ELR (cell line): ENCODE data around the gene PRELP.
"Not testable (repeated sequence)": the region's sequence is repeated elsewhere in the genome, so short reads cannot be mapped to it uniquely, and the experiment has no call there.

Experiments used
- DNase-seq: peaks from one replicate; pipeline ENCODE4 v3.0.0-alpha.2; 2015; ENCODE audit warnings: low read depth

Gene PRELP

DNA sequence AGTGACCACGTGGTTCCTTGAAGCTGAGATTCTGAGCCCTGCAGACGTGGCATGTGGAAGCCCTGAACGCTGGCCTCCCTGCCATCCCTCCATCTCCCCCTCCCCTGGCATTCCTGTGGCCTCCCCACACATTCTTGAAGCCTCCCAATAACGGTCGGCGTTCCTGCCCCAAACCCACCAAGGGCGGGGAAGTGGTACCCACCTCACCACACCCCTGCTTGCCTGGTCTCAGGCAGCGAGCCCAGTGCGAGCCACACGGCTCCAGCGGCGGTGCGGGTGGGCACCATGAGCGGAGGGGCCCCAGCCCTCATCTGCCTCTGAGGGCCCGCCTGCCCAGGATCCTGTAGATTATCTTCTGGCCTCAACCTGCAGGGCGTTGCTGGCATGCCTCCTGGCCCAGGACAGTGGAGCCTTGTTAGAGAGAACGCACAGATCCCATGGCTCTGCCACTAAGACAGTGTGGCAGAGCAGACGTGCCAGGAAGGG lies 20.6 kb upstream of the PRELP start:
- no peak for DNase-seq

DNA sequence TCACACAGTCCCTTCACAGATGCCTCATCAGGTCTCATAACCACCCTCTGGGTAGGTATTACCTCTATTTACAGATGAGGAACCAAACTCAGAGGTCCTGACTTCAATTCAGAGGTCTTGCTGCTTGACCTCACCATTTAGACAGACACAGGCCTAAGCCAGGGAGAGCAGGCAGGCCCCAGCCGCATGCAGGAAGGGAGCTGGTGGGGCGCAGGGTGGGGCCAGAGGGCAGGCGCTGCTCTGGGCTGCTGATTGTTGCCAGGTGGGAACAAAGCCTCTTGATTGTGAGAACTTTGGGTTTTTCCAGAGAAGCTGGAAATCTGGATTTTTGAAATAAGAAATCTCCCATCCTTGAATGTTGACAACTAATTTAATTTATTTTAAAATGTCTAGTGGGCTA lies 19.9 kb upstream of the PRELP start:
- no peak for DNase-seq

DNA sequence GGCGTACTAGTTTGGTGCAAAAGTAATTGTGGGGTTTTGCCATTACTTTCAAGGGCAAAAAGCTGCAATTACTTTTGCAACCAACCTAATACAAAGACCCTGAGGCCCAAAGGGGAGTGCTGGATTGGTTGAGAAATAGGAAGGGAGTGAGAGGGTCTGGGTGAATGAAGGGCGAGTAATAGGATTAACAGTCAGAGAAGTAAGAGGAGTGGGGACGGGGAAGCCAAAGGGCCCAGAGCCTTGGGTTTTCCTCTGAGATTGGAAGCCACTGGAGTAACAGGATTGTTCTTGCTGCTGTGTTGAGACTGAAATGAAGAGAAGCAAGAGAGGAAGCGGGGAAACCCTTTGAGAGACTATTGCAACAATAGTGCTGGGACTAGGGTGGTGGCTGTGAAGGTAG lies 19.0 kb upstream of the PRELP start:
- DNase-seq, result no peak

DNA sequence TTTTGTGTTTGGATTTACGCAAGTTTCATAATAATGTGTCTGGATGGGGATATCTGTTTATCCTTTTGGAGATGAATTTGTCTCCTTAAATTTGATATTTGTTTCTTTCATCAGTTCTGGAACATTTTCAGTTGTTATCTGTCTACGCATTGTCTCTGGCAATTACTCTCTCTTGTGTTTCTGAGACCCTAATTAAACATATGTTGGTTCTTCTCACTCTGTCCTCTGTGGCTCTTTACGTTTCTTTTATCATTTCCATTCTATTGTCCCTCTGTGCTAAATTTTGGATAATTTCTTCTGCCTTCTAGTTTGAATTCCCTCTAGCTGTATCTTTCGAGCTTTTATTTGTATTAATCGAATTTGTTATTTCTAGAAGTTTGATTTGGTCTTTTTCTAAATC lies 17.5 kb upstream of the PRELP start:
- DNase-seq, result no peak

DNA sequence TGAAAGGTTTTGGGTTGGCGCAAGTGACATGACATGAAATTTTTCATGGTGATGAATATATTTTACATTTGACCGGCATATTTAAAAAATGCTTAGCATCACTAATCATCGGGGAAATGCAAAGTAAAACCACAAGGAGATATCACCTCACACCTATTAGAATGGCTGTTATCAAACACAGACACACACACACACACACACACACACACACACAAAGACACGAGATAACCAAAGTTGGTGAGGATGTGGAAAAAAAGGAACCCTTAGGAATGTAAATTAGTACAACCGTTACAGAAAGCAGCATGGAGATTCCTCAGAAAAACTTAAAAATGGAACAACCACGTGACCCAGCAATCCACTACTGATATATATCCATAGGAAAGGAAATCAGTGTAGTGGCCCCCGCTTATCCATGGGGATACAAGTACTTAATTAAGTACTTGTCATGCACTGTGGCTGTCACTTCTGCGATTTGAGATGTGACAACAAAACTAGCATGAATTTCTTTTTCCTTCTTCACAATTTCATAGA lies 15.9 kb upstream of the PRELP start:
- no peak for DNase-seq

DNA sequence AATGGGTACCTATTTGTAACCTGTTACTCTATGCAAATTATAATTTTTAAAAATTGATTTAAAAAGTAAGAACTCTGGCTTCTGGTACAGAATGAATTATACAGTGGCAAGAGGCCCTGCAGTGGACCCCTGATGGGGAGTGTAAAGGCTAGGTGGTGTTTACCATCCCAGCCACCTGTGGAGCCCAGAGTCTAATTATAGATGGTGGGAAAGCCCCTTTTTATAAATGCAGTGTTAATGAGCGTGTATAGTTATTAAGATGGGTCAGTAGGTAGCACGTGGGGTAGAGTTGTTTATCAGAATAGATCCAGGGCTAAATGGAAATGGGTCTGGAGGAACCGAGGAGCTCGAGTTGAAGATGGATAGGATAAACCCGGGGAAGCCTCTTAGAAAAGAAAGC lies 13.9 kb upstream of the PRELP start:
- DNase-seq, result no peak

DNA sequence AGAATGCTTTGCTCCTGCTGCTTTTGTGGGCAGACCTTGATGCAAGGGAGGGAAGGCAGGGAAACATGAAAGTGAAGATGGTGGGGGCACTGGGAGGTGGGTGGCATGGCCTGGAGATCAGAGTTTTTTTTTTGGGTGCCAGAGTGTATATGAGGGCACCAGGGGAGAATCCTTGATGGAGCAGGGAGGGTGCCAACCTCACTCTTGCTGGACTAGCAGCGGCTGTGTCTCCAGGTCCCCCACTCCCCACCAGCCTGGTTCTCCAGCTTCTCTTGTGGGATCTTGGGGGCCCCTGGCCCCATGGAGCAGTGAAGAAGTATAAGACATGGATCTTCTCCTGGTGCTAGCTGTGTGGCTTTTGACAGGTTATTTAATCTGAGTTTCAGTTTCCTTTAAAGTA lies 13.5 kb upstream of the PRELP start:
- DNase-seq, result no peak

DNA sequence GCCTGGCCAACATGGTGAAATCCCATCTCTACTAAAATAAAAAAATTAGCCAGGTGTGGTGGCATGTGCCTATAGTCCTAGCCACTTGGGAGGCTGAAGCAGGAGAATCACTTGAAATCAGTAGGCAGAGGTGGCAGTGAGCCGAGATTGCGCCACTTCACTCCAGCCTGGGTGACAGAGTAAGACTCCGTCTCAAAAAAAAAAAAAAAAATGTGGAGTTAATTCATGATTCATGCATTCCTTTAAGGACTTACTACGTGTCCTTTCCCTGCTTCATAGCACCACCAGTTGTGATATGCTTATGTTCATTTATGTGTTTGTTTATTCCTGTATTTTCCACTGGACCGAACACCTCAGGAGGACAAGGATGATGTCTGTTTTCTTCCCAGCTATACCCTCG lies 12.7 kb upstream of the PRELP start:
- DNase-seq, result peak; percentile 82

DNA sequence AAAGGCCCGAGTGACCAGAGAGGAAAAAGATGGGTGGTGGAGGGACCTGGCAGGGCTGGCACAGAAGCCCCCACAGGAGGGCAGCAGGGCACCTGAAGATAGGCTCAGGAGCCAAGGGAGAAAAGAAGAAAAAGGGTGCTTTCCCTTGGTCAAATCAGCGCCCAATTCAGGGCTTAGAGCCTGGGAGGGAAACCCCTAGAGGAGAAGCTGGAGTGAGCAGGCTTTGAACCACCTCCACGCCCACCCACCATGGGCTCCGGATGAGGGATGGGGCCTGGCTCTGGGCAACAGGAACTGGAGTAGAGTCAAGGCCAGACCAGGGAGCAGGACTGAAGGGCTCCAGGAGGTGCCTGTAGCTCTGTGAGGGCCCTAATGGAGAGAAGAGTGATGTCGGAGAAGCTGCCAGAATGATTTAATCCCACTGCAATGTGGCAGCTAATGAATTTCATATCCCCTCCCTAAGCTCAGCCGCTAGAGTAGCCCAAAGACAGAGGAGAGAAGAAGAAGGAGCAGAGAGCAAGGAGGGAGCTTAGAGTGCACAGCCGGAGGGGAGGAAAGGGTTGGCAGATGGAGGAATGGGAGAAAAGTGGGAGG lies 12.0 kb upstream of the PRELP start:
- DNase-seq, result peak; percentile 24

DNA sequence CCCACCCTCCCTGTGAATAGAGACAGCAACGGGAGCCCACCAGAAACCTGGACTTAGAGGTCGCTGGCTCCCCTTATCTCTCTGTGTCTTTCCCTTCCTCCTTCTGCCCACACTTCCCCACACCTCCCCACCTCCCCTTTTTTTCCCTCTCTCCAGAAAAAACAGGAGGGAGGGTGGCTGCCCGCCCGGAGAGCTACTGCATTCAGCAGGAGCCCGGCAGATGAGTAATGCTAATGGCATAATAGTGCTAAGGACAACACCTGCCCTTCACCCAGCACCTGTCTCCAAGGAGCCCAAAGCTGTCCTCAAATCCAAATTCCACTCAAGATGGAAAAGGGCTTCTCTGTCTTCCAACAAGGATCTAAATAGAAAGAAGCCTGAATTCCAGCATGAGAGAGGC lies 11.4 kb upstream of the PRELP start:
- DNase-seq, result no peak

DNA sequence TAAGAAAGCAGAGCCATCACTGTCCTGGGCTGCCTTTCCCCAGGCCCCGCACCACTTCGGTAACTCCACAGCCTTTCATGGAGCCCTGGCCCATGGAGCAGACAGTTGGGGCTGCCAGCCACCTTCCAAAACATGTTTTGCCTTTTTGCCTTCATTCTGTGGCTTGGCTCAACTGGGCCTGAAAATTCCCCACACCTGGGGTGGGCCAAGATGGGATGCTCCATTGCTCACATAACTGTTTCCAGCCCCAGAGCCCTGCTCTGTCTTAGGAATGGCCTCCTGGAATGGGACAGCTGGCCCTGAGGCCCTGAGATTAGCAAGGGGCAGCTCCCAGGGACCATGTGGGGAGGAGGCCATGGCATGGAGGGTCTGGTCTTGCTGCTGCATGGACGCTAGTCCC lies 10.9 kb upstream of the PRELP start:
- DNase-seq, result no peak

DNA sequence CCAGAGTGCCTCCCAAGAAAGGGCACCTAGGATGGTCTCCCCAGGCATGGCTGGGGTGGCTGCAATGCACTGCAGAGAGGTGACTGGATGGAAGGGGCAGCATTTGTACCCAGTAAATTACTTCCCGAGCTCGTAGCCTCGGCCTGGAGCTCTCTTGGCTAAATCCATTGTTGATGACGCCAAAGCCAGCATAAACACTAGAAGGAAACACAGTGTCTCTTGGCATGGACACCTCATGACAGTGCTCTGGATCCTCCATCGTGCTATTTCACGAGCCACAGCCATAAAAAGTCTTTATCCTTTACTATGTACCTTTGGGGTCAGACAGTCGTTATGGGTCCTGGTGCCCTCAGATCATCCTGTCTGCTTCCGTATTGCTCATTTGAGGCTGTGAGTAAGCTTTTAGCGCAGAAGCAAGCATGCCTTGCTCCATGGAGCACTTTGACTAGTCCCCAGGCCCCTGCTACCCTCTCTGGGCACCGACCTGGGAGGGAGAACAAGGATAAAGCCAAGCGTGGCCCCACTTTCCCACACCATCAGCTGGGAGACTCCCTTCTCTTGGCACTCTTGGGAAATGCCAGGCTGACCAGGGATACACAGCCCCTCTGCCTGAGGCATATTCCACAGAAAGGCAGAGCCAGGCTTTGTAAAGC lies 10.3 kb upstream of the PRELP start:
- DNase-seq, result no peak

DNA sequence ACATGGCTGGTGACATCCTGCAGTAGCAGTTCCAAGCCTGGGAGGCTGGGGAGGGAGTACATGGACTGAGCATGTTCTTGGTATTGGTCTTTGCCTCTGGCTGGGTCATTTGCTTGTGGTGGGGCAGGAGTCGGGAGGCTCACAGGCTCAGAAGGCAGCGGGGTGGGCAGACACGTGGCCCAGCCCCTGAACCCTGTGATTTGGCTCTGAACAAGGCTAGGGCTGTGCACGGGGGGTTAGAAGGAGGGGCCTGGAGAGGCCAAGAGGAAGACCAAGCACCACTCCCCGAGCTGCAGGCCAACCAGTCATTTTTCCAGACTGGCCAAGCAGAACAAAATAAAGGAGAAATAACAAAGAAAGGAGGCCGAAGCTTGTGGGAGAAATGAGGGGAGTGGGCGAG lies 9.7 kb upstream of the PRELP start:
- DNase-seq, result no peak

DNA sequence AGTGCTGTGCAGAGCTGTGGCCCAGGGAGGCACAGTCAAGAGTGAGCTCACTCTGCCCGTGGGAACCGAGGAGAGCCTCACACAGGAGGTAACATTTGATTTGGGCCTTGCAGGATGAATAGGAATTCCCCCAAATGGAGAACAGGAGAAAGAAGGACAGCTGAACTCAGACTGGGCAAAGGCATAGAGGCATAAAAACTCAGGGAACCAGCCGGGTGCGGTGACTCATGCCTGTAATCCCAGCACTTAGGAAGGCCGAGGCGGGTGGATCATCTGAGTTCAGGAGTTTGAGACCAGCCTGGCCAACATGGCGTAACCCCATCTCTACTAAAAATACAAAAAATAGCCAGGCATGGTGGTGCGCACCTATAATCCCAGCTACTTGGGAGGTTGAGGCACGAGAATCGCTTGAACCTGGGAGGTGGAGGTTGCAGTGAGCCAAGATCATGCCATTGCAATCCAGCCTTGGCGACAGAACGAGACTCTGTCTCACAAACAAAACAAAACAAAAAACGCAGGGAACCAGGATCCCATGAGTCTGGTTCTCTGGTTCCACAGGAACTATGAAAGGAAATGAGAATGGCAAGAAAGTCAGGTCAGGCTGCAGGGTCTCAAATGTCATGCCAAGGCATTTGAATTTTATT lies 8.6 kb upstream of the PRELP start:
- DNase-seq, result not testable (repeated sequence)

DNA sequence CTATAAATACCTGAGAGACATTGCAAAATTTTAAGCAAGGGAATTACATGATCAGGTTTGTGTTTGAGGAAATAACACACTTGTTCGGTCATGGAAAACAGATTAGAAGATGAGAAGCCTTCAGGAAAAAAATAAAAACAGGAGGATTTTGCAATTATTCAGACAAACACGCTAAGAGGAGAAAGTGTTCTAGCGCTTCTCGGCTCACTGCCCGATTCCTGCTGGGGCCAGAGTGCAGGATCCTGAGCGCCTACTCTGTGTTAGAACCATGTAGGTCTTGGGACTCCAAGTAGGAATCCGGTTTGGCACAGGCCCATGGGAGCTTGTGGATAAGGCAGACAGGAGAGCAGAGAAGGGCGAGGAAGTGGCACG lies 8.1 kb upstream of the PRELP start:
- no peak for DNase-seq

DNA sequence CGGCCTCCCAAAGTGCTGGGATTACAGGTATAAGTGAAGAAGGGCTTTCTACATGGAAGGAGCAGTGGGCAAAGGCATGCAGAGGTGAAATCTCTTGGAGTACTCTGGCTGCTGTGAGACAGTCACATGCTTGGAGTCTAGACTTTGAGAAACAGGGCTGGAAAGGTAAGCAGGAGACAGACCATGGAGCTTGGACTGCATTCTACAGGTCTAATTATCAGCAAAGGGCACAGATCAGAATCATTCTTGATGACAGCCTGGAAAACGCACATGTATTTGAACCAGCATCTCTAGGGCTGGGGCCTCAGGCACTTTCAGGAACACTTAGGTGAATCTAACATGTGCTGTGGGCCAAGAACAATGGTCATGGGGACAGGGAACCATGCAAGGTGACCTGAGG lies 7.3 kb upstream of the PRELP start:
- no peak for DNase-seq

DNA sequence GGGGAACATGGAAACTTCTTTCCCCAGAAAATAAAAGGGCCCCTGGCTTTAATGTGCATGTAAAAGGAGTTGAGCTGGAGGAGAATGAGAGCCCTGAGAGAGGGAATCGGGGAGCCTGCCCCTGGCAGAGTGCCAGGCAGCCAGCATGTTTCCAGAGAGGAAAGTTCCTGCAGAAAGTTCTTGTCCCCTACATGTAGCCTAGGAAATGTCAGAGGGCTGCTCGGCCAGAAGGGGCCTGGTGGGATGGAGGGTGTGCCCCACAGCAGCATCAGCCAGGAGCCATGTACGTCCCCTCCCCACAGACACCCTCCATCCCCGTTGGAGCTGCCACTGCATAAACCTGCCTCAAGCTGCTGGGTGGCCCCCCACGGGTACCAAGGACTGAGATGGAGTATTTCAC lies 5.4 kb upstream of the PRELP start:
- no peak for DNase-seq

DNA sequence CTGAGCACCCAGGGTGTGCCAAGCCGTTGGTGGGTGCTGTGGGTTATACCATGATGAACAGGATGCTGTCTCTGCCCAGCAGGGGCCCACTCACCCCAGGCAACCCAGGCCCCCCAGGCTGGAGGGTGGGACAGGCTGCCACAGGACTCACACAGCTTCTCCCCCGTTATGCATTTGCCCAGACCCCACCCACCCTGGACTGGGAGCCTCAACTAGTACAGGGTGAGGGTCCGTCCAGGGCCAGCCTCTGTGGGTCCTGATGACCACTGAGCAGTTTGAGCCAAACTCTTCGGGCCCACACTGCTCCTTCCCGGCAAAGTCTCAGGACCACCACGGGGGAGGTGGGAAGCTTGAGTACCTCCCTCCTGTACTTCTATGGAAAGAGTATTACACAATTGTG lies 3.8 kb upstream of the PRELP start:
- DNase-seq, result no peak

DNA sequence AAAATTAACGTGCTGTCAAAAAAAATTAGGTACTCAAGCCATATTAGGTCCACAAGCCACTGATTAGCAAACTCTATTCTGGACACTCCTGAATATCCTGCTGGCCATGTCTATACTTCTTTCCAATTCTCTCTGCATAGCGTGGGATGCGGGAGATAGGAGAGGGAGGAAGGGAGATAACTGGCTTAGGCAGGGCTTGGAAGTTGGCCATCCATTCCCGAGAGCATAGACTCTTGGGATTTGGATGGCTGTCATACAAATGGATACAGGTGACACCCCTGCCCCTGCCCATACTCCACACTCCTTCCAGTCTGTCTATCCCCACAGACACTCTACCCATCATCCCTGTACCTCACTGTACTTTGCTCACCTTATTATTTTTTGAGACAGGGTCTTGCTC lies 2.3 kb upstream of the PRELP start:
- no peak for DNase-seq

DNA sequence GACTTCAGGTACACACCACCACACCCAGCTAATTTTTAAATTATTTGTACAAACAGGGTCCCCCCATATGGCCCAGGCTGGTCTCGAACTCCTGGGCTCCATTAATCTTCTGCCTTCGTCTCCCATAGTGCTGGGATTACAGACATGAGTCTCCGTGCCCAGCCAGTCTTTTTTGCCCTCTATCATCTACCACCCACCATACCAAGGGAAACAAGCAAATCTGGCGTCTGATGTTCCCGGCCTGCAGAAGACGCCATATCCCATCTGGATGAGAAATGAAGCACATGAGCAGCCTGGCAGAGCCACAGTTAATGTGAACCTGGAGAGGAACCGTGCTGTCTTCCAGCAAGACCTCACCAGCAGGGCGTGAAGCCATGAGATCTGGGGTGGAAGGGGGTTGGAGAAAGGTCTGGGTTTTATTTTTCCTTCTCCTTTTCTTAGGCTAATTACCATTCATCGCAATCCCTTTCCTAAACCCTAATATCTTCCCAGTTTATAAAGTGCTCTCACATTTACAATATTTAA lies 1.8 kb upstream of the PRELP start:
- DNase-seq, result no peak

DNA sequence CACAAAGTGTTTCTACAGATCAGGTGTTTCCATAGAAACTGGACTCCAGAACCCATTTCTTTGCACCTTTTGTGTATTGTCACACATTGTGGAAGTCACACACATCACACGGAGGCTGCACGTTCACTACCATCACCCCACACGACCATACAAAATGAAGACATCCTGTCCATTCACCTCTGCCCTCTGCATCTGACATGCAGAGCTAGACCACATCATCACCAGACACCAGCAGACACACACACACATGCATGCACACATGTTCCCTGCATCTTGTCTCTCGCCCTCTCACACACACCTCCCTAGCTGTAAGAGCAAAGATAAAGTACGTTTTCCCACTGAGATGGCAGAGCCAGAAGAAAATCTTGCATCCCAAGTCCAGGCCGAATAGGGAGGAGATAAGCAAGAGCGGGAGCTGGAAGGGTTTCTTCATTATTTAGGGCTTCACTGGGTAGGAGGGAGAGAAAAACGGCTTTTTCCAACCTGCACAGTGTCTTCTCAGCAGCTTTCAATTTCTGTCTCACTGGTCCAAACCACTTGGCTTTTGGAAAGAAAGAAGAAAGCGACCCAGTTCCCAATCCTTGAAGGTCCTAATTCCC lies 709 bp downstream of the PRELP start:
- no peak for DNase-seq

DNA sequence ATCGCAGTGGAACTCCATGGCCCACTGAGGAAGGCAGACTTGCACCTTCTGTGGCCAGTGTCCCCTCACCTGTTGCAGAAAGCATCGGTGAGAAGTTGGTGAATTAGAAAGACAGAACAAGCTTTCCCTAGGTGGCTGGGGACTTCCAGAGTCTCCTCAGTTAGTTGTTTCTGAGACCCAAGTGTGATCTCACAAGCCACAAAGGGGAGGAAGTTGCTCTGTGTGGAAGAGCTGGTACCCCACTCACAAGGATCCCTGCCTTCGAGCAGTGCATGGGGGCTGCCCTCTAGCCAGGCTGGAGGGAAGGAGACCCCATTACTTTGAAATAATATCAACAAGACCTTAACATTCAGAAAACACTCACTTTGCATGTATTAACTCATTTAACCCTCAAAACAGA lies 2.1 kb downstream of the PRELP start:
- no peak for DNase-seq

DNA sequence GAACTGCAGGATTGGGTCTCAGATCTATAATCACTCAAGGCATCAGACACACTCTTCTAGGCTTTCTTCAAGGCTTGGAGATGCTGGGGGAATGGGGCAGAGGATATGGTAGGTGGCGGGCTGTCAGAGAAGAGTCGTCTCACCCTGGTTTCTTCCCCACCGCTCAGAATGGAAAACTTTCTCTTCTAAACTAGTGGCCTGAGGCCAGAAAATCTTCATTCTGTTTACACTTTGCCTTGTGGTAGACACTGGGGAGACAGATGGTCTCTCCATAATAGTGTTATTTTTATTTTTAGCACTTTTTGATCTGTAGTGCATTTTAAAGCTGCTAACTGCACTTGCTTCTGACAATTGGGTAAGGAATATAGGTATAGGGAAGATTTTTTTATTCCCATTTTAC lies 2.6 kb downstream of the PRELP start:
- DNase-seq, result no peak
